EH (cell line): Measurements from ENCODE around the gene FBLN1.

ENCODE experiments used
- DNase-seq: peaks from one replicate; pipeline ENCODE4 v3.0.0-alpha.2; 2015; ENCODE audit warnings: low read depth

Gene FBLN1

DNA sequence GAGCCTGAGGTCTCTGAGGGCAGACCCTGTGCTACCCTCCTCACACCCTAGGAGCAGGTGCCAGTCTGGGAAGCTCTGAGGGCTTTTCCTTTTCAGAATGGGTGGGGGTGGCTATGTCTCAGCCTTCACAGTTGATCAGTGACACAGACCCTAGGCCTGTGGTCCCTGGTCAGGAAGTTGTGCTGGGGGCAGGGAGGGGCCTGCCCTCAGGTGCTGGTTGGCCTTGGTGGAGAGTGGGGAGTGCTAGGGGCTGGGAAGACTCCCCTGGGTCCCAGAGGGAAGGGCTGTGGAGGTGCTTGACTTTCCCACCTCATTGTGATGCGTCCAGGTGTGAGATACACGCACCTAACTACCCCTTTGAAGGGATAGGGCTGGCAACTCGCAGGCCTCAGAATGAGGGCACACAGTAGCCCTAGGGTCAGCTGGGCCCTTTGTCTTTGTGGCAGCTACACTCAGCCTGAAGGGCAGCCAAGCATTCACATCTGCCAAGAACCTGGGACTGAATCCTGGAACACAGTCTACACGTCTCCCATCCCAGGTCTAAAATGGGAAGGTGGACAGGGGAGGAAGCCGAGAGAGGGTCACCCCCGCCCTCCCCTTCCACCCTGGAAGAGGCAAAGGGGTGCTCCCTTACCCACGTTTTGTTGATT, 137.7 kb downstream of the FBLN1 start:
- DNase-seq, result no peak

DNA sequence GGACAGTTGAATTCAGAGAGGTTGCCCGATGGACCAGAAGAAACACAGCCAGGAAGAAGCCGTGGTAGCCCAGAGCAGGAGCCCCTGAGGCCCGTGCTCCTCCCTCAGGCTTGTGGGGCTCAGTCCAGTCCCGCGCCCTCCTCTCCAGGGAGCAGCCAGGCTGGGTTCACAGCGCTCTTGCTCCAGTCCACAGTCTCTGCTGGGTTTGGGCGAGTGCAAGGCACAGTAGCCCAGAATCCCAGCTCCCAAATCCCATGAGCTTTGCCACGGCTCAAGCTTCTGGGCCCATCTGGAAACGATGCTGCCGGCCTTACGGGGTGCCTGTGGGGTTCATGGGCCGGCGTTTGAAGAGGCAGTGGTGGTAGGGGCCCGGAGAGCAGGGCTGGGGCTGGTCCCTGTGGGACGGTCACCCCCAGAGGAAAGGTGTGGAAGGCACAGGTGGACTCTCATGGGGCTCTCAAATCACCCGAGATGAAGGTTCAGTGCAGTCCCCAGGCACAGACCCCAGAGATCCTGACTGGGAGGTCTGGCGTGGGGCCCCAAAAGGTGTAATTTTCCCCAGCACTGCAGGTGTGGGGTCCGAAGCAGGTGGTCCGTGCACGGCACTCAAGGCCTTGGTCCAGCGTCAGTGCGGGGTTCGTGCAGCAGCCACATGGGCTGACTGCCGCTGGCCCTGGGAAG, 138.4 kb downstream of the FBLN1 start:
- DNase-seq, result no peak

DNA sequence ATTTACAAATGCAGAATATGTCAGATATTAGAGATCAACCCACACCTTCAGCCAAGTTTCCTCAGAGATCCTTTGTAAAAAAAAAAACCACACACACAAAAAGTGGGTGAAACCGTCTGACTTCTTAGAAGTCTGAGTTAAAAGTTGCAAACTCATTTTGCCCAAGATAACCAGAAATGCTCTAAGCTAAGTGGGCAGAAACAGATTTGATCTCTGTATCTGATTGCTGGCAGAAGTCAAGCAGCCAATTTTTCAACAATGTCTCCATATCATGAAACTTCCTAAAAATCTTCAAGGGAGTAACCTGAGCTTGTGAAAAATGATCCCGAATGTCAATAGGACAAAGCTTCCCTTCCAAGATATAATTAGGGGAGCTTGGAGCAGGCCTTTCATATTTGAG, 140.3 kb downstream of the FBLN1 start:
- DNase-seq, result no peak

DNA sequence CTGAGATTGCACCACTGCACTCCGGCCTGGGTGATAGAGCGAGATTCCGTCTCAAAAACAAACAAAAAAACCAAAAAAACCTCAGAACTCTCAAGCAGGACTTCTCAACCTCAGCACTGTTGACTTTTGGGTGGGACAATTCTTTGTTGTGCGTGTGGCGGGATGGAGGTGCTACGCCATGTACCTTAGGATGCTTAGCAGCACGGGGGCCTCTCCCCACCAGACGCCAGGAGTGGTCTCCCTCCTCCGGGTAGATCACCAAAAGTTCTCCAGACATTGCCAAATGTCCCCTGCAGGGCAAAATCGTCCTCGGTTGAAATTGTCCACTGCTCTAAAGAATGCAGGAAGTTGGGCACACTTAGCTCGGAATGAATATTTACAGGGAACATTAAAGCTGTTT, 142.0 kb downstream of the FBLN1 start:
- DNase-seq, result no peak

DNA sequence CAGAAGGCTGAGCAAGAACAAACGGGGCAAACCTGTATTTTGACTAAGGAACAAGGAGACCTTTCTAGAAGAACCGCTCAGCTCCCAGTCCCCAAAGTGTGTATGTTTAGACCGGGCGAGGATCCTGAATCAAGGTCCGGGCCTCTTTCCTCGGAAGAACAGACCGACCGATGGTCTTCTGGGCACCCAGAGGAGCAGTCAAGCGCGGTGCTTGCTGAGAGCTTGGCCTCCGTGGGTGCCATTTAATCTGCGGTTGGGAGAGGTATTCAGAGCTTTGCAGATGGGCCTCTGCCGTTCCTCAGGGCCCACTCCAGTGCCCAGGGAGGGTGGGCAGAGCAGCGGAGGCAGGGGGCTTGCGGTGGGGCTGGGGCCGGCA, 142.5 kb downstream of the FBLN1 start:
- no peak for DNase-seq

DNA sequence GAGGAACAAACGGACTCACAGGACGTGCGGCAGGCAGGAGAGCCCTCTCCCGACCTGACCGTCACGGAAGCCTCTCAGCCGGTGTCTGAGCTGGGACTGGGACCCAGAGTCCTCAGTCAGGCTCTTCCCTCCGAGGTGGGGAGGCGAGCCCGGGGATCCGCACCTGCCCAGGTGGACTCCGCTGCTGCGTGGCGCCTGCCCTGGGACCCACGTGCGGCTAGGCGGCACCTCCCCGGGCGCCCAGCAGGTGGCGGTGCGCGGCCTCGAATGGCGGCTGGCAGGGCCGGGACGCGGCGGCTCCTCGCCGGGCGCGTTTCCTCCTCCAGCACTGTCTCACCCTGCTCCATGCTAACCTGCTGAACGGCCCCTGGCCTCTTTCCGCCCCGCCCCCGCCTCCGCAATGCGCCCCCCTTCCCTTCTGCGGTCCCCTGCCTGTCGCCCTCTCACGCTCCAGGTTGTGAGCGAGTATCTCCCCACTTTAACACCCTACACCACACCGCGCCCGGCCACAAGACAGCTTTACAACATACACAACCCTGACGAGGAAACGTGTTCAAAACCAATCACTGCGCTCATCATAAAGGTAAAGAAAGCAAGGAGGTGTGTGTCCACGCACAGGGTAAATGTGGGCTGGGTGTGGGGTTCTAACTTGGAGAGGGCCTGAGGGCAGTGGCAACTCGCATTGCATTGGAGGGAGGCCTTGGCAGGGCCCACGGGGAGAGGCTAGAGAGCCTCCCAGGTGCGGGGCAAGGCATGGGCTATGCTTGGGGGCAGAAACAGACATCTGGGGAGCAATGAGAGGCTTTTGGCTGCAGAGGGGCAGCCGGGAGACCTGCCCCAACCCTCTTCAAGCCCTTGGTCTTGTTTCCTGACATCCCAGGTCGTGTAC, 143.1 kb downstream of the FBLN1 start:
- DNase-seq, result peak; percentile 63

DNA sequence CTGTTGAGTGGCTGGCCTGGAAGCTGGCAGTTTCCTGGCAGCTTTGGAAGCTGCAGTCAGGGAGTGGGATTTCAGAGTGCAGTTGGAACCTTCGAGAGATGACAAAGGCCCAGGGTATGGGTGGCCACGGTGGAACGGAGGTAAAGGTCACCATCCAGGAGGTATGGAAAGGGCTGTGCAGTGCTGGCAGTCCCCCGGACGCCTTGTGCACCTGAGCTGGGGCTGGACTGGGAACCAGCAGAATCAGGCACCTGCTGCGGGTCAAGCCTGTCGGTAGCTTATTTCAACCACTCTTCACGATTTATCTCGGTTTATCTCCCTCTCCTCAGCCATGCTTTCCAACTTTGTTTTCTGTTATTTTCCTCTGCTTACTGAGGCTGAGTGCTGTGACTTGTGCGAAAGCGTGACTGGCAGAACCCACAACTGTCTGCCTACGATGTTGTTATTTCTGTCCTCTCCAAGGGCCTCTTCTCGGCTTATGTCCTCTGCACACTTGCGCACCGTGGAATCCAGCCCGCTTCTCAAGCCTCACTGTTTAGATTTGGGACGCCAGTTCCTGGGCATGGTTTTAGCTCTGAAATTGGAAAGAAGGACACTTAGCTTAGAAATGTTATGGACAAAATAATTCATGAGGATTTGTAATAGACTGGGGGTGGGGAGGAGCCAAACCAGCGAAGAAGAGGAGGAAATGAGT, 145.0 kb downstream of the FBLN1 start:
- DNase-seq, result no peak

DNA sequence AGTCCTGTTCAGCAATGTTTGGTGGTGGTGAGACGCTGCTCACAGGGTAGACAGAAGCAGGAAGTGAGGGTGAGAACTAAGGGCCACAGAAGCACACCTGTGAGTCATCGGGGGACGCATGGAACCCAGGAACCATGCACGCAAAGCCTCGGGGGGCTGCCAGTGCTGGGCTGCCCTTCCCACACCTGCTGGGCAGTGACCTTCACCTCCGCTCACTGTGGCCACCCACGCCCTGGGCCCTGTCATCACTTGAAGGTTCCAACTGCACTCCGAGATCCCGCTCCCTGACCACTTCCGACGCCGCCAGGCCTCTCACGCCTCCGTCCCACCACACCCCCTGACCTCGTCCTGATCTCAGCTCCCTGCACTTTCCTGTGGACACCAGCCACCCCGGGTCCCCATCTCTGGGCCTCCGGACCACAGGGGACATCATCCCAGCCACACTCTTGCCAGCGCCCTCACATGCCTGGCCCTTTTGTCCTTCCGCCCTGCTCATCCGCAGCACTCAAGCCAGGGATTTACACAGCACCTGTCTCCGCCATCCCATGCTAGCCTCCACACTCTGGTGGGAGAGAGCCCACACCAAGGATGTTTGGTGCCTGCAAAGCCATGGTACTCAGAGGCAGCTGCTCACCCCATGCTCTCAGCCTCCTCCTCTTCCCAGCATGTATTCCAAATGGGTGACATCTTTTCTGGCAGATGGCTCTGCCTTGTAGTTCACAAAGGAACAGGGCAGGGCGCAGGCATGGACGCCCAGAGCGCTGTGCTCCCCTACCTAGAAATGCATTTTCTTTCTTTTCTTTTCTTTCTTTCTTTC, 145.8 kb downstream of the FBLN1 start:
- no peak for DNase-seq

DNA sequence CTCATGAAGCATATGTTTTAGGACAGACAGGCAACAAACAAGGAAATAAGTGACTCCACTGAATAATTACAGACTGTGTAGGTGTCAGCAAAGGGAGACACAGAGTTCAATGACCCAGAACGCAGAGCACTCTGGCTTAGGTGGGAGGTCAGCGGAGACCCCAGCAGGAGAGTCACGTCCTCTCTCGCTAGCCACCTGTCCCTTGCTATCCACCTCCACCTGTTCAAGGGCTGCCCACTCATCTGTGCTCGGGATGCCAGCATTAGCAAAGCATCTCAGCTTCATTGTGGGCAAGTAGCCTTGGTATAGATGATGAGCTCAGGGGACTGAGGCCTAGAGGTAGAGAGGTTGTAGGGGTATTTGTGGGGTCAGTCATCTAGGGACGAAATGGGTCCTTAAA, 147.1 kb downstream of the FBLN1 start:
- no peak for DNase-seq

DNA sequence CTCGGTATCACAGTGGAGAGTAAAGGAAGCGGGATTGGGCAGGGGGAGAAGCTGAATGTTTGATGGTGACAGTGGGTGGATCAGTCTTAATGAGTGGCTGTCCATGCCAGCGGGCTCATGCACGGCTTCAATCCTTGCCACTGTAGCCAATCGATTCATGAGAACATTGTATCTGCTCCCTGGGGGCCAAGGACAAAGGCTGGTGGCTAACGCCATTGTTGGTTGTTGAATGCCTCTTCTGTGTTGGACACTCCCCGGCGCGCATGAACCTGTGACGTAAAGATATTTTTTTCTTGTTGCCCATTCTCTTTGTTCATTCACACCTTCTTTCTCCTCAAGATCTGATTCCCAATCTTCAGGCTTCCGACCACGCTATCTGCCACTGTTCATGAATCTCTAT, 148.0 kb downstream of the FBLN1 start:
- DNase-seq, result no peak
